Epidermal melanocyte (primary cell): ENCODE data around the gene HOXC9.

ENCODE experiments used
- DNase-seq: peaks from one replicate; pipeline ENCODE4 v3.0.0; 2011; ENCODE audit warnings: low spot score; ENCODE audit not compliant: insufficient read length

Gene HOXC9

DNA sequence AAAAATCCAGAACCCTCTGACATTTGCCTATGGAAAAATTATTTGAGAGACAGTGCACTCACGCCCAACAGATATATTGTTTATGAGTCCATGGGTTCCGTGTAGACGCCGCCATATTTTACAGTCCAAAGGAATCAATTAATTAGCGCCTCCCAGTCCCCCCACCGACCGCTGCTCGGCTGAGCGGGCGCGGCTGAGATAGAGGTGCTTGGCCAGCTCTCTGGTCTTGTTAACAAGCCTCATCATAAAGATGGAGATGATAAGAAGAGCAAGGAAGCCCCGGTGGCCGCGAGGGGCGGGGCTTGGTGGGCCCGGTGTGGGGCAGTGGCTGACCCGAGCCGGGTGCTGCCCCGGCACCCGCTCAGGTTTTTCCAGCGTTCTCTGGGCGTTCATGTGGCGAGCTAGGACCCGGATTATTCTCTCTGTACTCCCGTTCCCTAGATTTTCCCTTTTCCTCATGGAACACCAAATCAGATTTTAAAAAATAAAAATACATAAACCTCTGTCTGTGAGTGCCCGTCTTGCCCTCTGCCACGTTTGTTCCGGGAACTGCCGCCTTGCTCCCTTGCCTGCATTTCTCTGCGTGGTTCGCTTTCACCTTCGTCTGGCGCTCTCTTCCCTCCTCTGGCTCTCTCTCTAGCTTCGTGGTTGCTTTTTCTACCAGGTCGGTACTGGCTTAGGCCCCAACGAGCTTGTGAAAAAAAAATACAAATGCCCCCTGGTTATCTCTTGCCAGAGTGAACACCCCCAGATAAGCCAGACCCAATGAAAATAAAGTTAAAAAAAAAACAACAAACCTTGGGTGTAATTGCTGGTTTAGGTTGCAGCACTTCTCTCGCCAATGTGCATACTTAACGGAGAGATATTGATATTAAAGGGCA is 36.3 kb upstream of the HOXC9 start:
- no peak for DNase-seq

- no peak for DNase-seq
Measured at GRCh38 chr12:53964315-53964713, 35.6 kb upstream of the HOXC9 start.

DNA sequence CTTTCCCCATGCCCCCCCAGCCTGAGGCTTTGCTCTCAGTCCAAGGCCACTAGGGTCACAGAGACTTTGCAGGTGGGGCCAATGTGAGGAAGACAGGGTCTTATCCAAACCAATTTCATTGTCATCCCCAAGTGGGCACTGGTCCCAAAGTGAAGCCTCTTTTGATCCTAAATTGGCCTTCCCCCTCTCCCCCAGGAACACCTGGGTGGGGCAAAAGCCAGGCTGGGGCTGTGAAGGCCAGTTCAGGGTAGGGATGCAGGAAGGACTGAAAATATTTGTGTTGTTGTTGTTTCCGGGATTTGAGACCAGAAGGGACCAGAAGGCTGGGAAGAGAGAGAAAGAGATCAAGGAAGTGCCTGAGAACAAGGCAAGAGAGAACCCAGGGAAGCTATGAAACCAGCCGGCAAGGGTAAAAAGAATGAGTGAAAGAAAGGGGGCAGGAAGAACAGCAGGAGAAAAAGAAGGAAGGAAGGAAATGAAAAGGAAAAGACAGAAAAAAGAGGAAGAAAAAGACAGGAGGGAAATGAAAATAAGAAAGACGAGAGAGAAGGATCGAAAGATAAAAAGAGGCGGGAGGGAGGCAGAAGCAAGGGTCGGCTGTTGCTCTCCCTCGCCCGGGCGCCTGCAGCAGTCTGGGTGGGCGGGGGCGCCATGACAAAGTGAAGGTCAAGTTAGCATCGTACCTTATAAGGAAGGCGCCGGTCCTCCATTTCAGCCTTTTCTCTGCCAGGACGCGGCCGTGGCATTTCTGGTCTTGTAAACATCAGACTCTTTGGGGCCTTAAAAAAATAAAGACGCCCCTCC is 34.5 kb upstream of the HOXC9 start:
- no peak for DNase-seq

GRCh38 chr12:53966085-53966384 is 33.9 kb upstream of the HOXC9 start:
- no peak for DNase-seq

DNA sequence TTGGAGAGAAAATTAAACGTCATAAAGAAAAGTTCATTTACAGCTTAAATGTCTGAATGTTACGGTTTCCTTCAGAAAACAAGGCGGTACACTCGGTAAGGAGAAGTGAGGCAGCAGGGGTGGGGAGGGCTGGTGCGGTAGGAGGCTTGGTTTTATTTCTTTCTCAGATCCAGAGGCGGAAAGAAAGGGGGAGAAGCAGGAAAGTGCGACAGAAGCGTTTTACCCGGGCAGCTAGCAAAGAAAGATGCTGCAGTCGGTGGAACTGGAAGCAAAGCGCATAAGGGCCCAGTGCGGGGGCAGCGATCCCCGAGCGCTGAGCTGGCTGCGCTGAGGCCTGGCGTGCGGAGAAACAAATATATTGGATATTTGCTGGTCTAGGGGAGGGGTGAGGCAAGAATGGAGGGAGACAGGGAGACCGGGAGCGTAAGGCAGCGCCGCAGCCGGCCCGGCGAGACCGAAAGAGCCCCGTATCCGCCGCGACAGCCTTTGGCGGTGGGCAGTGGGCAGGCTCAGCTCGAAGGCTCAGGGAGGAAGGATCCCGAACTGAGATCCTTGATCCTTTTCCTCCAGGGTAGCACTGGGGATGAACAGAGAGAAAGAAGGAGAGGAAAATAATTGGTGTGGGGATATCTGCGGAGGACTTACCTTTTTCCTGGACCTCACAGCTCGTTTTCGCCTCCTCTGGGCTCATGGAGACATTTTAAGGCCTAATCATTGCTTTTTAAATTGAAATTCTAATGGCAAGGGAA is 33.4 kb upstream of the HOXC9 start:
- no peak for DNase-seq

- DNase-seq = no peak
Measured at GRCh38 chr12:53967421-53967925, 32.5 kb upstream of the HOXC9 start.

GRCh38 chr12:53968214-53969127 is 31.5 kb upstream of the HOXC9 start:
- no peak for DNase-seq

- no peak for DNase-seq
Measured at GRCh38 chr12:53969588-53970259, 30.2 kb upstream of the HOXC9 start.

- DNase-seq = no peak
Measured at GRCh38 chr12:53970451-53970850, 29.5 kb upstream of the HOXC9 start.

DNA sequence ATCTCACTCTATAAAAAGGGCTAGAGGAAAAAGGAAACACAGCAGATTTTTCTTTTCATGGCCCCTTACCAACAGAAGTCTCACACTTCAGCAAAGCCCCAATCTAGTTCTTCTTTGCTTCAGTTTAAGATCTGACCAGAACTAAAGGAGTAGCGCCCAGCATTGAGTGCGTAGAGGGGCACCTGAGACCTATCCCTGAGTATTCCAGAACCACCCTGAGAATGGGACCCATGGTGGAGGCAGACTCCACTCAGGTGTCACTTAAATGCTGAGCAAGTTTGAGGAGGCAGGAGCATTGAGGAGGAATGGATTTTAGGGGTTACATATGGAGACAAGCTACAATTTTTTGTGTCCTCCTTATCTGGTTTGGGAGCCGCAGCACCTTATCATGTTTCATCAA is 28.8 kb upstream of the HOXC9 start:
- DNase-seq = no peak

- no peak for DNase-seq
Measured at GRCh38 chr12:53971686-53972085, 28.3 kb upstream of the HOXC9 start.

DNA sequence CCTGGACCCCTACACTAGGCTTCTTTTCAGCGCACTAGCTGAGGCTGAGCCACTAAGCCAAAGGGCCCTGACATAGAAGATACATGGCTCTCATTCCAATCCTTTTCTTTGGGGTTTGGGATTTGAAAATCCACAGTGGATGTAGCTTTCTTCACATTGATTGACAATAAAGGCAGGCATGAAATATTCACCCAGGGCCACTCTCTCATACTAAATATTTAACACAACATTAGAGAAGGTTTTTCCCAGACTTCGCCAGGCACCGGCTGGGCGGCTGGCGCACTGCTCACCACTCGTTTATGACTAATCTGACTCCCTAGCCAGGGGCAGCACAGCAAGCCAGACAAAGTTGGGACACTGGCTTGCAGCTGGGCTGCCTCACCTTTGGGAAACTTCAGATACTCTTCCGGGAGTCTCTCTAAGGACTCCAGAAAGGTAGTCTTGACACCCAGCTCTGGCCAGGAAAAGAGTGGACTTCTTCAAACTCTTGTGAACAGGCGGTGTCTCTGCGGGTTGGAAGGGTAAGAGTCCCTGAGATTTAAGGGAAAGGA is 27.7 kb upstream of the HOXC9 start:
- no peak for DNase-seq

GRCh38 chr12:53972722-53973235 is 27.2 kb upstream of the HOXC9 start, which contains the start of gene HOXC11:
Gene HOXC11, plus strand, starts transcription at chr12:53973126. Its CDS starts 116 bp downstream, at chr12:53973242.
- no peak for DNase-seq

DNA sequence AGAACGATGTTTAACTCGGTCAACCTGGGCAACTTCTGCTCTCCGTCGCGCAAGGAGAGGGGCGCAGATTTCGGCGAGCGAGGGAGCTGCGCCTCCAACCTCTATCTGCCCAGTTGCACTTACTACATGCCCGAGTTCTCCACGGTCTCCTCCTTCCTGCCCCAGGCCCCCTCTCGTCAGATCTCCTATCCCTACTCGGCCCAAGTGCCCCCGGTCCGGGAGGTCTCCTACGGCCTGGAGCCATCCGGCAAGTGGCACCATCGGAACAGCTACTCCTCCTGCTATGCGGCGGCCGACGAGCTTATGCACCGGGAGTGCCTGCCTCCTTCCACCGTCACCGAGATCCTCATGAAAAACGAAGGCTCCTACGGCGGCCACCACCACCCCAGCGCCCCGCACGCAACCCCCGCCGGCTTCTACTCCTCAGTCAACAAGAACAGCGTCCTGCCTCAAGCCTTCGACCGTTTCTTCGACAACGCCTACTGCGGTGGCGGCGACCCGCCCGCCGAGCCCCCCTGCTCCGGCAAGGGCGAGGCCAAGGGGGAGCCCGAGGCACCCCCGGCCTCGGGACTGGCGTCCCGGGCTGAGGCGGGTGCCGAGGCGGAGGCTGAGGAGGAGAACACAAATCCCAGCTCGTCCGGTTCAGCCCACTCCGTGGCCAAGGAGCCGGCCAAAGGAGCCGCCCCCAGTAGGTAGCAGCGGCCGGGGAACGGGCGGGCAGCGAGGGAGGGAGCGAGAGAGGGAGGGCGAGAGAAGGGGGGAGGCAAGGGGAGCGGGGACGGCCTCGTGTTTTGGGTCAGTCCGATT is 26.5 kb upstream of the HOXC9 start:
- DNase-seq = no peak

- no peak for DNase-seq
Measured at GRCh38 chr12:53974084-53975063, 25.6 kb upstream of the HOXC9 start, which contains the start of gene HOTAIR. Gene HOTAIR, minus strand, starts transcription at chr12:53974954.

- DNase-seq = no peak
Measured at GRCh38 chr12:53975064-53975471, 24.9 kb upstream of the HOXC9 start.

- no peak for DNase-seq
Measured at GRCh38 chr12:53975479-53976152, 24.3 kb upstream of the HOXC9 start.
